Measurements from ENCODE around the gene GSS.

DNA sequence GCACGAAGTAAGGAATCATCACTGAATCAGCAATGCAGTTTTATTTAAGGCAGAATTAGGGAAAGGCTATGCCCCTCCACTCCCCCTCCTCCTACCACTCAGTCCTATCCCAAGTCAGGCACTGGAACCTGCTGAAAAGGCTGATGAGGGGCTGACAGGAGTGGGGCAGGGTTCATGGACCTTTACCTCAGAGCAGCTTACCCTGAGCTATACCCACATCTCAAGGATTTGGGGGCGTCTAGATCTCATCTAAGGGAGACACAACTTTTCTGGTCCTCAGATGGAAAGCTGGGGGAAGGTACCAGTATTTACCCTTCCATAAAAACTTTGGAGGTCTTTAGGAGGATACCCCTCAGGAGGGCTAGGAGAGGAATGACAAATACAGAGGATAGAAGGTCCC, 27.2 kb downstream of the GSS start:
- TF ChIP-seq, protein P1, sequence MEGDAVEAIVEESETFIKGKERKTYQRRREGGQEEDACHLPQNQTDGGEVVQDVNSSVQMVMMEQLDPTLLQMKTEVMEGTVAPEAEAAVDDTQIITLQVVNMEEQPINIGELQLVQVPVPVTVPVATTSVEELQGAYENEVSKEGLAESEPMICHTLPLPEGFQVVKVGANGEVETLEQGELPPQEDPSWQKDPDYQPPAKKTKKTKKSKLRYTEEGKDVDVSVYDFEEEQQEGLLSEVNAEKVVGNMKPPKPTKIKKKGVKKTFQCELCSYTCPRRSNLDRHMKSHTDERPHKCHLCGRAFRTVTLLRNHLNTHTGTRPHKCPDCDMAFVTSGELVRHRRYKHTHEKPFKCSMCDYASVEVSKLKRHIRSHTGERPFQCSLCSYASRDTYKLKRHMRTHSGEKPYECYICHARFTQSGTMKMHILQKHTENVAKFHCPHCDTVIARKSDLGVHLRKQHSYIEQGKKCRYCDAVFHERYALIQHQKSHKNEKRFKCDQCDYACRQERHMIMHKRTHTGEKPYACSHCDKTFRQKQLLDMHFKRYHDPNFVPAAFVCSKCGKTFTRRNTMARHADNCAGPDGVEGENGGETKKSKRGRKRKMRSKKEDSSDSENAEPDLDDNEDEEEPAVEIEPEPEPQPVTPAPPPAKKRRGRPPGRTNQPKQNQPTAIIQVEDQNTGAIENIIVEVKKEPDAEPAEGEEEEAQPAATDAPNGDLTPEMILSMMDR (IDR thresholded peaks at IDR 0.05; ENCODE audit: low read depth, low read length, missing input control) = no peak
- TF ChIP-seq JUND (IDR thresholded peaks at IDR 0.05) = no peak
- TF ChIP-seq GABPA (IDR thresholded peaks at IDR 0.05 in 1 of 2, conservative IDR thresholded peaks at IDR 0.05 in 1 of 2) = no peak
- TF ChIP-seq, protein P2, sequence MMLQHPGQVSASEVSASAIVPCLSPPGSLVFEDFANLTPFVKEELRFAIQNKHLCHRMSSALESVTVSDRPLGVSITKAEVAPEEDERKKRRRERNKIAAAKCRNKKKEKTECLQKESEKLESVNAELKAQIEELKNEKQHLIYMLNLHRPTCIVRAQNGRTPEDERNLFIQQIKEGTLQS (IDR thresholded peaks at IDR 0.05) = no peak
- TF ChIP-seq RXRA (IDR thresholded peaks at IDR 0.05) = no peak
- TF ChIP-seq, protein P3, sequence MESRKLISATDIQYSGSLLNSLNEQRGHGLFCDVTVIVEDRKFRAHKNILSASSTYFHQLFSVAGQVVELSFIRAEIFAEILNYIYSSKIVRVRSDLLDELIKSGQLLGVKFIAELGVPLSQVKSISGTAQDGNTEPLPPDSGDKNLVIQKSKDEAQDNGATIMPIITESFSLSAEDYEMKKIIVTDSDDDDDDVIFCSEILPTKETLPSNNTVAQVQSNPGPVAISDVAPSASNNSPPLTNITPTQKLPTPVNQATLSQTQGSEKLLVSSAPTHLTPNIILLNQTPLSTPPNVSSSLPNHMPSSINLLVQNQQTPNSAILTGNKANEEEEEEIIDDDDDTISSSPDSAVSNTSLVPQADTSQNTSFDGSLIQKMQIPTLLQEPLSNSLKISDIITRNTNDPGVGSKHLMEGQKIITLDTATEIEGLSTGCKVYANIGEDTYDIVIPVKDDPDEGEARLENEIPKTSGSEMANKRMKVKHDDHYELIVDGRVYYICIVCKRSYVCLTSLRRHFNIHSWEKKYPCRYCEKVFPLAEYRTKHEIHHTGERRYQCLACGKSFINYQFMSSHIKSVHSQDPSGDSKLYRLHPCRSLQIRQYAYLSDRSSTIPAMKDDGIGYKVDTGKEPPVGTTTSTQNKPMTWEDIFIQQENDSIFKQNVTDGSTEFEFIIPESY (IDR thresholded peaks at IDR 0.05) = no peak
- TF ChIP-seq, protein P4, sequence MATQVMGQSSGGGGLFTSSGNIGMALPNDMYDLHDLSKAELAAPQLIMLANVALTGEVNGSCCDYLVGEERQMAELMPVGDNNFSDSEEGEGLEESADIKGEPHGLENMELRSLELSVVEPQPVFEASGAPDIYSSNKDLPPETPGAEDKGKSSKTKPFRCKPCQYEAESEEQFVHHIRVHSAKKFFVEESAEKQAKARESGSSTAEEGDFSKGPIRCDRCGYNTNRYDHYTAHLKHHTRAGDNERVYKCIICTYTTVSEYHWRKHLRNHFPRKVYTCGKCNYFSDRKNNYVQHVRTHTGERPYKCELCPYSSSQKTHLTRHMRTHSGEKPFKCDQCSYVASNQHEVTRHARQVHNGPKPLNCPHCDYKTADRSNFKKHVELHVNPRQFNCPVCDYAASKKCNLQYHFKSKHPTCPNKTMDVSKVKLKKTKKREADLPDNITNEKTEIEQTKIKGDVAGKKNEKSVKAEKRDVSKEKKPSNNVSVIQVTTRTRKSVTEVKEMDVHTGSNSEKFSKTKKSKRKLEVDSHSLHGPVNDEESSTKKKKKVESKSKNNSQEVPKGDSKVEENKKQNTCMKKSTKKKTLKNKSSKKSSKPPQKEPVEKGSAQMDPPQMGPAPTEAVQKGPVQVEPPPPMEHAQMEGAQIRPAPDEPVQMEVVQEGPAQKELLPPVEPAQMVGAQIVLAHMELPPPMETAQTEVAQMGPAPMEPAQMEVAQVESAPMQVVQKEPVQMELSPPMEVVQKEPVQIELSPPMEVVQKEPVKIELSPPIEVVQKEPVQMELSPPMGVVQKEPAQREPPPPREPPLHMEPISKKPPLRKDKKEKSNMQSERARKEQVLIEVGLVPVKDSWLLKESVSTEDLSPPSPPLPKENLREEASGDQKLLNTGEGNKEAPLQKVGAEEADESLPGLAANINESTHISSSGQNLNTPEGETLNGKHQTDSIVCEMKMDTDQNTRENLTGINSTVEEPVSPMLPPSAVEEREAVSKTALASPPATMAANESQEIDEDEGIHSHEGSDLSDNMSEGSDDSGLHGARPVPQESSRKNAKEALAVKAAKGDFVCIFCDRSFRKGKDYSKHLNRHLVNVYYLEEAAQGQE (IDR thresholded peaks at IDR 0.05) = no peak
- no peak for TF ChIP-seq EGR1 (IDR thresholded peaks at IDR 0.05; ENCODE audit: low read depth in 2 of 2)
- TF ChIP-seq TAF1 (conservative IDR thresholded peaks at IDR 0.05) = no peak
